Astrocyte of the hippocampus (primary cell): Measurements from ENCODE around the gene RAB11A.

Experiments
- DNase-seq: peaks from one replicate; pipeline ENCODE4 v3.0.0; 2011; ENCODE audit warnings: low read depth, low spot score

Gene RAB11A

GRCh38 chr15:65916664-65917406, 47.5 kb downstream of the RAB11A start:
- DNase-seq = peak; percentile 88

GRCh38 chr15:65917407-65917756, 48.1 kb downstream of the RAB11A start:
- no peak for DNase-seq

- DNase-seq = no peak
These were observed 48.6 kb downstream of the RAB11A start for GRCh38 chr15:65917936-65918335.

GRCh38 chr15:65918357-65918920, 49.1 kb downstream of the RAB11A start:
- DNase-seq = no peak

GRCh38 chr15:65918945-65919344, 49.7 kb downstream of the RAB11A start:
- DNase-seq = no peak

GRCh38 chr15:65919353-65919752, 50.1 kb downstream of the RAB11A start:
- no peak for DNase-seq

GRCh38 chr15:65920121-65920520, 50.8 kb downstream of the RAB11A start:
- DNase-seq = no peak

- DNase-seq = no peak
These were observed 51.6 kb downstream of the RAB11A start for GRCh38 chr15:65920825-65921309.

- no peak for DNase-seq
These were observed 52.5 kb downstream of the RAB11A start for GRCh38 chr15:65921780-65922179.

GRCh38 chr15:65922621-65923020, 53.3 kb downstream of the RAB11A start:
- no peak for DNase-seq

- DNase-seq = no peak
These were observed 54.0 kb downstream of the RAB11A start for GRCh38 chr15:65923264-65923663.

- no peak for DNase-seq
These were observed 54.7 kb downstream of the RAB11A start for GRCh38 chr15:65924004-65924403.

GRCh38 chr15:65925338-65925737, 56.0 kb downstream of the RAB11A start:
- DNase-seq = no peak

GRCh38 chr15:65926459-65926858, 57.2 kb downstream of the RAB11A start:
- no peak for DNase-seq

- DNase-seq = no peak
These were observed 57.6 kb downstream of the RAB11A start for GRCh38 chr15:65926899-65927298.

GRCh38 chr15:65927545-65927944, 58.3 kb downstream of the RAB11A start:
- no peak for DNase-seq

- no peak for DNase-seq
These were observed 60.3 kb downstream of the RAB11A start for GRCh38 chr15:65929573-65929972.

GRCh38 chr15:65930134-65930533, 60.8 kb downstream of the RAB11A start:
- no peak for DNase-seq

- no peak for DNase-seq
These were observed 61.9 kb downstream of the RAB11A start for GRCh38 chr15:65931221-65931620.

GRCh38 chr15:65935391-65935790, 66.1 kb downstream of the RAB11A start:
- DNase-seq = no peak

GRCh38 chr15:65936282-65936681, 67.0 kb downstream of the RAB11A start:
- no peak for DNase-seq

GRCh38 chr15:65937054-65937453, 67.8 kb downstream of the RAB11A start:
- no peak for DNase-seq

GRCh38 chr15:65937476-65937875, 68.2 kb downstream of the RAB11A start:
- DNase-seq = peak; percentile 67
